ENCODE data around the gene NAV3. TPM values are rescaled to one million over a fixed set of nuclear protein-coding genes. Genes with fewer than 3 reads are reported as not detected.

Gene NAV3
- total and polyA plus RNA-seq, 2 of the 4 experiments (the other 2 are of a cell fraction): 25.5 to 106 TPM

DNA sequence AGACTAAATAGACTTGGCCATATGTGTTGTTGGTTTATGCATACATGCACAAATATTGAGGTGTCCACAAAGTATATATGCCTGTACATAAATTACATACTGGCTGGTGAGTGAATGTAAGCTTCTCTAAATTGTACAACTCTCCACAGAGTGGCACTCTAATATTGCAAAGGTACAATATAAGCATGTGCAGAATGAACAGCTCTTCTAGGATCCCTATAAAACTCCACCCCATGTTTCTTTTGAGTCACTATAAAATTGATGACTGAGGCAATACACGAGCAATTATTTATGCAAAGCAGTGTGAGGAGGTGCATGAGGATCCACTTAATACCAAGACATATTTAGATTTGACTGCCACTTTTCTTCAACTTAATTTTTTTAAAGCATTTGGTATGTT is 172.2 kb downstream of the NAV3 start:
- Histone ChIP-seq H3K27ac (ENCODE audit: insufficient read depth, low read length) (no peak overlapping the region), H3K9me3 (ENCODE audit: control insufficient read depth, insufficient read depth, low read length) (no peaks in the 10 kb centered on the region), H3K4me1 (ENCODE audit: control insufficient read depth, insufficient read depth, low read length) (no peaks in the 10 kb centered on the region), H2BK20ac (ENCODE audit: low read depth, low read length) (no peak overlapping the region), H3K79me1 (ENCODE audit: low read depth in 1 of 2, low read length in 2 of 2) (peaks cover 20 to 44% of the 10 kb centered on the region in 2 experiments), H4K5ac (ENCODE audit: low read depth, low read length) (no peak overlapping the region), H4K20me1 (ENCODE audit: insufficient read depth, low read length) (peaks cover 12% of the 10 kb centered on the region; the same call in 1 of the 2 replicates), H3K14ac (replicated peaks; ENCODE audit: low read depth, low read length) (no peak overlapping the region), H3K9me1 (ENCODE audit: insufficient read depth, low read length) (peaks cover 11% of the 10 kb centered on the region; the same call in 1 of the 2 replicates), H3K36me3 (ENCODE audit: control insufficient read depth, insufficient read depth, low read length) (peaks cover 7% of the 10 kb centered on the region), H2BK120ac (ENCODE audit: low read depth, low read length) (no peak overlapping the region), H3K27me3 (ENCODE audit: control insufficient read depth, insufficient read depth, low read length) (no peaks in the 10 kb centered on the region), H2BK5ac (ENCODE audit: low read depth, low read length, poor library complexity, severe bottlenecking) (no peak overlapping the region), H4K8ac (ENCODE audit: low read depth in 2 of 2, low read length in 2 of 2) (no peak overlapping the region), H3K9ac (ENCODE audit: low read depth, low read length) (no peak overlapping the region), H3K4me3 (ENCODE audit: insufficient read depth, low read depth, low read length) (no peak overlapping the region), H2AK9ac (replicated peaks; ENCODE audit: low read depth, low read length, poor library complexity) (no peak overlapping the region), H3K23ac (ENCODE audit: low read depth, low read length) (no peak overlapping the region), H3K4ac (ENCODE audit: low read depth, low read length) (no peak overlapping the region), H2BK15ac (ENCODE audit: low read depth, low read length) (no peak overlapping the region), H4K91ac (ENCODE audit: insufficient read depth, low read depth, low read length) (no peak overlapping the region), H3K18ac (ENCODE audit: low read depth, low read length) (no peak overlapping the region), H2AFZ (replicated peaks; ENCODE audit: low read length, poor library complexity) (no peak overlapping the region), H2AK5ac (ENCODE audit: low read depth, low read length) (no peak overlapping the region), H3K56ac (ENCODE audit: extremely low read depth, insufficient read depth, low read length) (no peak overlapping the region), H3K4me2 (ENCODE audit: low read depth, low read length) (no peak overlapping the region)
- WGBS, 2 experiments (ENCODE audit: extremely low coverage in 2 of 2, insufficient read length in 1 of 2): no CpG with 5 or more reads among the region's 1 CpG
- DNase-seq (peak; percentile 15), ATAC-seq (ENCODE audit: low read depth) (no peak)
- in situ Hi-C loops (cut with MboI; ENCODE audit: low sequenced_read_pairs) (loop anchor here (10.0 kb wide), 1 partner anchor 112 kb away; no protein-coding TSS in a partner anchor), intact Hi-C loops (cut with micrococcal nuclease) (loop anchor here (5.0 kb wide), 2 partner anchors 94 to 579 kb away; no protein-coding TSS in a partner anchor), dilution Hi-C loops (cut with HindIII; ENCODE audit: low sequenced_read_pairs, unreplicated experiment) (no loop called here)
- TF ChIP-seq NFE2L2 (IDR thresholded peaks at IDR 0.05; ENCODE audit: low read depth, low read length) (no peak), MAFK (IDR thresholded peaks at IDR 0.05; ENCODE audit: low read depth, low read length) (peak; percentile 80), ELK1 (IDR thresholded peaks at IDR 0.05; ENCODE audit: borderline replicate concordance, low read depth, low read length) (no peak), RFX5 (IDR thresholded peaks at IDR 0.05; ENCODE audit: low read depth, low read length) (no peak)
- no TSS peak for BruUV-seq (replicated peaks)
- ChIA-PET CTCF (interaction anchor here (0.6 kb wide), 1 partner anchor 63 kb away, joined by 3 read pairs; no protein-coding TSS in a partner anchor), POLR2A (ENCODE audit: unreplicated experiment) (no interaction called here)

Measured in IMR-90 (cell line).